T-helper 17 cell (primary cell): ENCODE measurements around the gene STARD8. TPM values are rescaled to one million over a fixed set of nuclear protein-coding genes. Genes with fewer than 3 reads are reported as not detected.
"Not testable (repeated sequence)": the region's sequence is repeated elsewhere in the genome, so short reads cannot be mapped to it uniquely, and the experiment has no call there.

Experiments used
- ATAC-seq: fragments of 150-1000 bp; cut with Tn5 transposase; 2 replicates; pipeline ENCODE4 v1.10.0; 2021; ENCODE audit warnings: mild to moderate bottlenecking, moderate library complexity
- DNase-seq, 3 donors: peaks; one replicate each; pipeline versions ENCODE4 v3.0.0 to v3.0.0-alpha.2; 2020 to 2021
- H3K9me3 ChIP-seq: one replicate; pipeline ENCODE4 v1.7.0; 2013; ENCODE audit warnings: low read length, mild to moderate bottlenecking; ENCODE audit not compliant: control insufficient read depth, poor library complexity, severe bottlenecking
- H3K27ac Mint-ChIP-seq: one replicate; pipeline ENCODE4 v1.8.0; 2022; ENCODE audit warnings: mild to moderate bottlenecking, moderate library complexity, mixed read lengths
- H3K27me3 Mint-ChIP-seq: one replicate; pipeline ENCODE4 v1.8.0; 2022; ENCODE audit warnings: mixed read lengths
- H3K36me3 Mint-ChIP-seq: one replicate; pipeline ENCODE4 v1.8.0; 2022; ENCODE audit warnings: low read depth, mixed read lengths
- H3K4me1 Mint-ChIP-seq: one replicate; pipeline ENCODE4 v1.8.0; 2022; ENCODE audit warnings: mild to moderate bottlenecking, mixed read lengths
- H3K4me3 Mint-ChIP-seq: one replicate; pipeline ENCODE4 v1.8.0; 2022; ENCODE audit warnings: mild to moderate bottlenecking, moderate library complexity, mixed read lengths
- total RNA-seq, 4 donors: library from RNA in 2 of 4; stranded (reverse) in 2 of 4; gene quantifications; one replicate each; pipeline ENCODE4 v1.2.3 and lab custom pipeline; 2022 to 2026

Gene STARD8
- total RNA-seq, 2 donors from 2014 or later: 0.94 to 3.3 TPM

DNA sequence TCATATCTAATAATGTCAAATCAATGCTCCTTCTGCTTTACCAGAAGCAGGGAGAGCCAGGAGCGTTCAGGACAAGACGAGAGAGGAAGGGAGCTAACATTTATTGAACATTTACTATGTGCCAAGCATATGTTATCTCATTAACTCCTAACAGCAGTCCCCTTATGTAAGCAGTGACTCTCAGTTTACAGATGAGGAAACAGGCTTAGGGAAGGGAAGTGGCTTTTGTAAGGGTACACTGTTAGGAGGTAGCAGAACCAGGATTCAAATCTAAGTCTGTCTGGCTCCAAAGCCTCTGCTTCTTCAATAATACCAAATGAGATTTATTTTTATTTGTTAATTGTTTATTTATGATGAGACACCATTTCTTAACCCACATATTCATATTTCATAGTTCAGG lies 2.6 kb upstream of the STARD8 start:
- no peak for DNase-seq
- Mint-ChIP-seq H3K27ac (no peak overlapping the region), H3K4me3 (no peak overlapping the region), H3K27me3 (peaks cover 11% of the 10 kb centered on the region), H3K4me1 (no peaks in the 10 kb centered on the region), H3K36me3 (peaks cover 2% of the 10 kb centered on the region)
- no peak for ATAC-seq
- no peaks in the 10 kb centered on the region for H3K9me3 ChIP-seq

DNA sequence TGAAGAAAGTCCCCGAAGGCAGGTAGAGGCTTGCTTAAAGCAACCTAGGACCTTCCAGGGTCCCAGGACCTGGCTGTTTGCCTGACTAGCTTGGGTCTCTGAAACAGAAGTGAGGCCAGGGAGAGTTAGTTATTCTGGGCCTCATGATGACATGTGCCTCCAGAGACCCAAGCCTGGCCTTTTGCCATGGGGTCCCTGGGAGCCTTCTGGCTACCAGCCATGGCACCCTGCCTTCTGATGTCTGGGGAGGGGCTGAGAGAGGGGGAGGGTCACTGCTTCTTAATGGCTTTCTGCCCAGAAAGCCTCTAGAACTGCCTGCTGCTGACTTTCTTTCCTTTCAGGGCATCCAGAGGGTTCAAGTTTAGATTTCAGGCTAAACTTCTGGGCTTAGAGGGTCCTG lies 1.0 kb upstream of the STARD8 start:
- no peak for ATAC-seq
- DNase-seq: no peak
- H3K36me3 Mint-ChIP-seq: peaks cover 2% of the 10 kb centered on the region

DNA sequence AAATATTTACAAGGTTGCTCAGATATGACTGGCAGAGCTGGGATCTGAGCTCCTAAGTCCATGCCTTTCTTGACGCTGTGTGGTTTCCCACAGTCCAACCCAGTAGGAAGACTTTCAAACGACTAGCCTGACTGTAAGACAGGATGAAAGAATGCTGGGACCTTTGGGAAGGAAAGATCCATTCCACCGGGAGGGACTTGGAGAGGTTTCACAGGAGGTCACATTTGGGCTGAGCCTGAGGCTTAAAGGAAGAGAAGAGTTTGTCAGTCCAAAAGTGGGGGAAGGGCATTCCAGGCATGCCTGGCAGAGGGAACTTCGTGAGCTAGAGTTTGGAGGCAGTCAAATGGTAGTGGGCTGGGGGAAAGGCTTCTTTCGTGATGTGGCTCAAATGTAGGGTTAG lies 1.5 kb downstream of the STARD8 start:
- peaks cover 11% of the 10 kb centered on the region for H3K27me3 Mint-ChIP-seq
- DNase-seq (no peak), ATAC-seq (no peak)
- peaks cover 2% of the 10 kb centered on the region for H3K36me3 Mint-ChIP-seq
- no peak overlapping the region for H3K27ac Mint-ChIP-seq
- H3K9me3 ChIP-seq: no peaks in the 10 kb centered on the region
- H3K4me3 Mint-ChIP-seq: no peak overlapping the region
- H3K4me1 Mint-ChIP-seq: no peaks in the 10 kb centered on the region

More for the DNA sequence above, 1.0 kb upstream of the STARD8 start:
- no peaks in the 10 kb centered on the region for H3K9me3 ChIP-seq
- Mint-ChIP-seq H3K4me1 (no peaks in the 10 kb centered on the region), H3K27ac (no peak overlapping the region), H3K27me3 (peaks cover 11% of the 10 kb centered on the region), H3K4me3 (no peak overlapping the region)

DNA sequence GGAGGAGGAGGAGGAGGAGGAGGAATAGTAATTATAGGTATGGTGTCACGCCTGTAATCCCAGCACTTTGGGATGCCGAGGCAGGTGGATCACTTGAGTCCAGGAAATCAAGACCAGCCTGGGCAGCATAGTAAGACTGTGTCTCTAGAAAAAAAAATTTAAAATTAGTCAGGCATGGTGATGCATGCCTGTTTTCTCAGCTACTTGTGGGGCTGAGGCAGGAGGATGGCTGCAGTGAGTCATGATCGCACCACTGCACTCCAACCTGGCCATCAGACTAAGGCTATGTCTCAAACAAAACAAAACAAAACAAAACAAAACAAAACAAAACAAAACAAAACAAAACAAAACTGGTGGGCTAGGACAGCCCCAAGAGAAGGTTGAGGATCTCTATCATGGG lies 3.0 kb downstream of the STARD8 start:
- Mint-ChIP-seq H3K36me3 (peaks cover 2% of the 10 kb centered on the region), H3K4me1 (no peaks in the 10 kb centered on the region), H3K4me3 (no peak overlapping the region), H3K27ac (no peak overlapping the region), H3K27me3 (peaks cover 11% of the 10 kb centered on the region)
- DNase-seq: no peak
- H3K9me3 ChIP-seq: no peaks in the 10 kb centered on the region
- no peak for ATAC-seq

DNA sequence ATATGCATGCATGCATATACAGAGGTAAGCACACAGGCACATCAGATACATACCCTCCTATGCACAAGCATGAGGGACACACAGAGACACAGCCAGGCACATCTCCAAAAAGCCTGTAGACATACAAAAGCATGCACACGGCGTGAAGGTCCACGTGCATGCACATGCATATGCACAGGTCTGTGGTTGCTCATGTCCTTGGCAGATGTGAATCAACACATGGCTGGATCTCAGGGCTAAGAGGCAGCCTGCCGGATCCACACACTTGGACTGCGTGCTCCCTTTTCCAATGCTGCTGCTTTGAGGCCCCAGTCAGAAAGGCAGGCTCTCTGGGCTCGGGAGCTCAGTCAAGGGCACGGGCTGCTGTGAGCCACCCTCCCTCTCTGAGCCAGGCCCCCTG lies 3.6 kb downstream of the STARD8 start:
- Mint-ChIP-seq H3K27ac (no peak overlapping the region), H3K27me3 (peaks cover 11% of the 10 kb centered on the region), H3K4me1 (no peaks in the 10 kb centered on the region), H3K36me3 (peaks cover 2% of the 10 kb centered on the region), H3K4me3 (no peak overlapping the region)
- no peak for ATAC-seq
- H3K9me3 ChIP-seq: no peaks in the 10 kb centered on the region
- no peak for DNase-seq

DNA sequence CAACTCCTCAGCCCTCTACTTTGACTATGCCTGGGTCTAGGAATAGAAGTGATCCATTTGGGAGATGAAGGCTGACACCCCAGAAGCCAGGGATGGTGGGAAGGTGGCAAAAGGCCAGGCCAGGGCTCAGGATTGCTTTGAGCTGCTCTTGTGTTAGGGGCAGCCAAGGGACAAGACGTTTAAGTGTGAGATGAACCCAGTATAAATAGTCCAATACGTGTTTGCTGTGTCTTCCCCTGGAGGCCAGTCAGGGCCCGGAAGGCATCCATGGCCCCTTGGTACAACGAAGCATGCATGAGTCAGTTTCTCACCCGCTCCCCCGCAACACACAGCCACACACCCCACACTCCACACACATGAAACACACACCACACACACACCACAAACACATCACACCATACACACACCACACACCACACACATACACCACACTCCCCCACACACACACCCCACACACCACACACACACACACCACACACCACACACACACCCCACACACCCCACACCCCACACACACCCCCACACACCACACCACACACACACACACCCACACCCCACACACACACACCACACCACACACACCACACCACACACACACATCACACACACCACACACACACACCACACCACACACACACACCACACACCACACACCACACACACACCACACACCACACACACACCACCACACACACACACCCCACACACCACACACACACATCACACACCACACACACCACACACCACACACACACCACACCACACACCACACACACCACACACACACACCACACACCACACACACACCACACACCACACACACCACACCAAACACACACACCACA lies 5.1 kb downstream of the STARD8 start:
- no peak for ATAC-seq

DNA sequence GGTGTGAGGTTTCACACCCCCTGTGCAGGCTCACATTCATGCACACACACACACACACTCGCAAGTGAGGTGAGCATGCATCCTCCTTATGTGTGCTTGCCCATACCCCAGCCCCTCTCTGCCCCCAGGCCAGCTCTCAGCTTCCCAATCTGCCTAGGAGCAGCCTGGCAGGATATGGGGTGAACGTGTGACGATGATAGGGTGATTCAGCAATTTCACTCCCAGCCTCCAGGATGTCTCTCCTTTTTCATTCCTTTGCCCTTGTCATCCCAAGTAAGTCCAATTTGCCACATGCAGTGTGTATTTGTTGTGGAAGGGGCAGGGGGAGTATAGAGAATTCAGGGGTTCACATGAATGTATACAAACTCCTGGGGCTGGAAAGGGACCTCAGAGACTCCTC lies 7.2 kb downstream of the STARD8 start:
- no peak for DNase-seq
- H3K36me3 Mint-ChIP-seq: no peaks in the 10 kb centered on the region
- ATAC-seq: no peak
- H3K4me3 Mint-ChIP-seq: no peak overlapping the region
- peaks cover under 1% of the 10 kb centered on the region for H3K27me3 Mint-ChIP-seq
- no peaks in the 10 kb centered on the region for H3K9me3 ChIP-seq
- H3K4me1 Mint-ChIP-seq: no peaks in the 10 kb centered on the region
- no peak overlapping the region for H3K27ac Mint-ChIP-seq

More for the DNA sequence above, 5.1 kb downstream of the STARD8 start:
- no peak overlapping the region for H3K4me3 Mint-ChIP-seq
- no peak for DNase-seq
- H3K4me1 Mint-ChIP-seq: no peaks in the 10 kb centered on the region
- H3K27me3 Mint-ChIP-seq: peaks cover 11% of the 10 kb centered on the region
- H3K9me3 ChIP-seq: no peaks in the 10 kb centered on the region
- H3K27ac Mint-ChIP-seq: no peak overlapping the region
- peaks cover 2% of the 10 kb centered on the region for H3K36me3 Mint-ChIP-seq

DNA sequence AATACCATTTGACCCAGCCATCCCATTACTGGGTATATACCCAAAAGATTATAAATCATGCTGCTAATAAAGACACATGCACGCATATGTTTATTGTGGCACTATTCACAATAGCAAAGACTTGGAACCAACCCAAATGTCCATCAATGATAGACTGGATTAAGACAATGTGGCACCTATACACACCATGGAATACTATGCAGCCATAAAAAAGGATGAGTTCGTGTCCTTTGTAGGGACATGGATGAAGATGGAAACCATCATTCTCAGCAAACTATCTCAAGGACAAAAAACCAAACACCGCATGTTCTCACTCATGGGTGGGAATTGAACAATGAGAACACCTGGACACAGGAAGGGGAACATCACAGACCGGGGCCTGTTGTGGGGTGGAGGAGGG lies 9.0 kb downstream of the STARD8 start:
- DNase-seq, ATAC-seq, H3K36me3 Mint-ChIP-seq, H3K27me3 Mint-ChIP-seq, H3K27ac Mint-ChIP-seq, H3K9me3 ChIP-seq, H3K4me1 Mint-ChIP-seq, H3K4me3 Mint-ChIP-seq: not testable (repeated sequence)

DNA sequence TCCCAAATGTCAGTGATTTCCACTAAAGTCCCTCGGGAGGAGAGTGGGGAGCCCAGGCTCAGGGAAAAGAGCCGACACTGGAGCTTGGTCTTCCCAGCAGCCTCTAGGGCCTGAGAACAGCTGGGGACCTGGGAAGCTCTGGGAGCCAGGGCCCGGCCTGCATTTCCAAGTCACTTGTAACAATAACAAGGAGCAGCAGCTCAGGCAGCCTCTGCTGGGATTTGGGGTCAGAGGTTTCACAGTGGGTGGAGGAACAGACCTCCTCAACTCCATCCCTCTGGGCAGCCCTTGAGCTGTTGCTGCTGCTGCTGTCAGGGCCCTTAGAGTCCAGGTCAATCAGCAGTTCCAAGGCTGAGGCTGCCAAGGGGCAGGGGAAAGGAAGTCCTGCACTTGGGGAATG lies 11.1 kb downstream of the STARD8 start:
- DNase-seq: no peak
- Mint-ChIP-seq H3K4me3 (no peak overlapping the region), H3K27ac (no peak overlapping the region), H3K36me3 (no peaks in the 10 kb centered on the region), H3K27me3 (no peaks in the 10 kb centered on the region), H3K4me1 (no peaks in the 10 kb centered on the region)
- no peak for ATAC-seq
- peaks cover 2% of the 10 kb centered on the region for H3K9me3 ChIP-seq

DNA sequence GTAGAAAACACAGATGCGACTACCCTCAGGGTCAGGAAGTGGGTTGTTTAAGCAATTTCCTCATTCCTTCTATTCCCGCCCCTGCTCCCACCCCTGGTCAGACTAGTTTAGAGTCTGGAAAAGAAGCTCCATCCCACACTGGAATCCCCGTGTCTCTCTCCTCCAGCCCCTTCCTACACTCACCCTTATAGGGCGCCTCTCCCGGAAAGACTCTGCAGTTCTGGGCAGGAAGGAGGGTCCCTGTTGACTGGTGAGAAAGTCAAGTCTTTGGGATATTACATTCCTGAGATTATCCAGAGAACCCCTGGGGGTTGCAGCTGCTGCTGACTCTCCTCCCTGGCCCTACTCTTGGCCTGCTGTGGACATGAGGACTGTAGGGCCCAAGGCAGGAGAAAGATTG lies 11.9 kb downstream of the STARD8 start:
- H3K9me3 ChIP-seq: peaks cover 2% of the 10 kb centered on the region
- H3K4me1 Mint-ChIP-seq: no peaks in the 10 kb centered on the region
- no peak for DNase-seq
- H3K27ac Mint-ChIP-seq: no peak overlapping the region
- H3K36me3 Mint-ChIP-seq: no peaks in the 10 kb centered on the region
- H3K4me3 Mint-ChIP-seq: no peak overlapping the region
- no peak for ATAC-seq
- no peaks in the 10 kb centered on the region for H3K27me3 Mint-ChIP-seq

DNA sequence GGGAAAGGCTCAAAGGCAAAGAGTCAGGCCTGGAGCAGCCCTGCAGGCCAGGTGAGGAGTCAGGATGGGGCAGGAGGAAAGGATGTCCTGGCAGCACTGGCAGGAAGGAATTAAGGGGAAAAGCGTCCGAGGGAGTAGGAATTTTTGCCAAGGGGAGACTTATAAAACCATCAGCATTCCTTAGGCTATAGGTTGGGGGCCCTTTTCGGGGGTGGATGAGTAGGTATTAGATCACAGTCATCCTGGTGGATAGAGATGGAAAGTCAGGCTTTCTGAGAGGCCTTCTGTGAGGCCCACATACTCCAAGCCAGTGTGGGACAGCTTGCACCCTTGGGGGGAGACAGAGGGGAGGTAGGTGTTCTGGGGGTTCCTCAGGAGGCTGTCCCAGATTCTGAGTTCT lies 12.3 kb downstream of the STARD8 start:
- Mint-ChIP-seq H3K36me3 (no peaks in the 10 kb centered on the region), H3K4me1 (no peaks in the 10 kb centered on the region), H3K27me3 (no peaks in the 10 kb centered on the region), H3K27ac (no peak overlapping the region), H3K4me3 (no peak overlapping the region)
- peaks cover 2% of the 10 kb centered on the region for H3K9me3 ChIP-seq
- ATAC-seq (no peak), DNase-seq (no peak)

DNA sequence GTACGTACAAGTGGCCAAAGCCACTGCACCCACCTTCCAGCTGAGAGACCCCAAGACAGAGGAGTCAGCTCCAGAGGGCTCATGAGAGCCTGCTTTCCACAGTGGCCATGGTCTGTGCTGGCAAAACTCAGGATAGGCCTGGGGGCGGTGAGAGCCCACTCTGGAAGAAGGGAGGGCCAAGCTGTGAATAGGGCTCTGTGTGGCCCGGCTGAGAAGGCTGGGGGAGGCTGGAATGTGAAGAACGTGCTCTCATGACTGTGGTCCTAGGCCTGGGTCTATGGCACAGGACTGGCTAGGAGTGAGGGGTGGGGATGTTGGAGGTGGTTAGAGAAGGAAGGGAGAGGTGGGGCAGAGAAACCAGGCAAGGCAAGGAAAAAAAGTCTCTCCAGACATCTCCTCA lies 13.3 kb downstream of the STARD8 start:
- no peaks in the 10 kb centered on the region for H3K36me3 Mint-ChIP-seq
- peaks cover 2% of the 10 kb centered on the region for H3K9me3 ChIP-seq
- DNase-seq: no peak
- H3K27me3 Mint-ChIP-seq: no peaks in the 10 kb centered on the region
- H3K27ac Mint-ChIP-seq: no peak overlapping the region
- ATAC-seq: no peak
- no peak overlapping the region for H3K4me3 Mint-ChIP-seq
- no peaks in the 10 kb centered on the region for H3K4me1 Mint-ChIP-seq

DNA sequence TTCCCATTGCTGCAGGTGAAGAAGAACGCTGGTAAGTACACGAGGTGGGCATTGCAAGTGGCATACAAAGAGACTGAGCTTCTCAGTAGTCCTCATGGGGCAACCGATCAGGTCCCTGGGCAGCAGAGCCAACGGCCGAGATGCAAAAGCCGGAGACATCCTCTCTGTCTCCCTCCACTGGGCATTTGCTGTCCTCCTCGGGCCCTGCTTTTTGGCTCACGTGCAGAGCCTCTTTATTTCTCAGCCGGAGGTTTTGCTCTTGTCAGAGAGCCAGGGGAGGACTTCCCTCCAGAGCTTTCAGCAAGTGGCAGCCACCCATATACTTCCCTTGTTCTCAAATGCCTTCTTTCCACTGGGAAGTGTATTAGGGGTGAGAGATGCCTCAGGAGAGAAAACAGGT lies 18.0 kb downstream of the STARD8 start:
- no peak for ATAC-seq
- no peak for DNase-seq
- Mint-ChIP-seq H3K4me3 (no peak overlapping the region), H3K4me1 (no peaks in the 10 kb centered on the region), H3K27ac (no peak overlapping the region), H3K36me3 (no peaks in the 10 kb centered on the region), H3K27me3 (no peaks in the 10 kb centered on the region)
- peaks cover 2% of the 10 kb centered on the region for H3K9me3 ChIP-seq

DNA sequence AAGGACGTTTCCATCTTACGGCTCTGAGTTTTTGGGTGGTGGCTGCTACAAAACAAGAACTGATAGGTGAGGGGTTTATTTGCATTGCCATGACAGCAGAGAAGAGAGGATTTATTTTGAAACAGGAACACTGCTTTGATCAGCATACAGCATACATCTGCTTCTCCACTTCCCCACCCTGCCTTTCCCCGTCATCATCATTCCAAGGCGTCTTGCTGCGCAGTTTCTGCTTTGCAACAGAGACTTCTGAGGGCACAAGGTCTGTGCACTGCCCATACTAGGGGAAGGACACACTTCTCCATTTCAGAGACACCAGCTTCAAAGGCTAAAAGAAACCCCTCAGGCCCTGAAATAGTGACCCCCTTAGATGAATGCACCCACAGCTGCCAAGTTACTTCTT lies 19.1 kb downstream of the STARD8 start:
- peaks cover 2% of the 10 kb centered on the region for H3K9me3 ChIP-seq
- no peak for ATAC-seq
- no peak overlapping the region for H3K4me3 Mint-ChIP-seq

More for the DNA sequence above, 19.1 kb downstream of the STARD8 start:
- Mint-ChIP-seq H3K27ac (no peak overlapping the region), H3K4me1 (no peaks in the 10 kb centered on the region), H3K36me3 (no peaks in the 10 kb centered on the region), H3K27me3 (no peaks in the 10 kb centered on the region)
- no peak for DNase-seq
